SK-N-MC (cell line): ENCODE data around the gene ARHGAP35.

Source experiments
- EZH2 ChIP-seq: fragments of 200-600 bp; sonication (generic); IDR thresholded peaks from one replicate; pipeline ENCODE4 v1.6.1; 2017; ENCODE audit warnings: antibody characterized with exemption
- FOXP2 ChIP-seq: optimal IDR thresholded peaks from 2 replicates; pipeline ENCODE3; 2011; ENCODE audit warnings: mild to moderate bottlenecking, moderate library complexity; ENCODE audit not compliant: insufficient read depth; ENCODE audit errors: extremely low read length, control extremely low read depth
- POLR2AphosphoS5 ChIP-seq: IDR thresholded peaks from 2 replicates; pipeline ENCODE4 v1.6.1; 2012; ENCODE audit warnings: mild to moderate bottlenecking, low read depth, low read length, borderline replicate concordance

DNA sequence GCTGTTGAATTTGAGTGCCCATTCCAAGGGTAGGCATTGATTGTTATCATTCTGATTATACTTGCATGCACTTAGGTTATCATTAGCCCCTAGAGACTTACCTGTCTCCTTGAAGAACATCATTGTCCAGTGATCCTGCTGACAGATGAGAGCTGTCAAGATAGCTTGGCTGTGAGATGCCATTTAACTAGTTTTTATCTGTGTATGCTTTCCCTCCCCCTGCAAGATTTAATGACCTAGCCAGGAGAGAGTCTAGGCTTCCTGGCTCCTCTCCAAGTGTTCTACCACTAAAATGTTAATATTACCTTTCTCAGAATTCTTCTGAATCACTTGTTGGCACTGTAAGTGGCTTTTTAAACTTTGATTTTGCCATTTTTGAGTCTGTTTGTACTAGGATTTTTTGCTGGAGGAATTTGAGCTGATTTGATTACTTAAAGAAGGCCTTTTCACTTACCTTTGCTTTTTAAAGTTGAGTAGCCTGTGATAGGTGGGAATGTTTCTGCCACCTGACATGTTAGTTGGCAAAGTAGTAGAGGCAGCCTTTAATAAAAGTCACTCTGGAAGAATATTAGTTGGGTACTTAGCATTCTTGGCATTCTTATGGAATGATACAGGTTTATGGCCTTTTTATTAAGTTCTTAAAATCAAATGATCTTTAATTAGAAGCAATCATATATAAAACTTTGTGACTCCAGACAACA lies 41.1 kb downstream of the ARHGAP35 start:
- no peak for TF ChIP-seq EZH2
- TF ChIP-seq FOXP2 = no peak
- no peak for TF ChIP-seq POLR2AphosphoS5
